Chondrocyte (in vitro differentiated cells): ENCODE data around the gene EPHA6. TPM values are rescaled to one million over a fixed set of nuclear protein-coding genes. Genes with fewer than 3 reads are reported as not detected.

Source experiments
- DNase-seq: peaks from one replicate; pipeline ENCODE4 v3.0.0; 2021; ENCODE audit warnings: mixed read lengths, low spot score
- H3K27ac Mint-ChIP-seq: one replicate; pipeline ENCODE4 v1.8.0; 2021; ENCODE audit warnings: mild to moderate bottlenecking, moderate library complexity, mixed read lengths; ENCODE audit not compliant: unreplicated experiment
- H3K27me3 Mint-ChIP-seq: 2 replicates; pipeline ENCODE4 v1.8.0; 2021; ENCODE audit warnings: low read depth, mixed read lengths
- H3K36me3 Mint-ChIP-seq: 2 replicates; pipeline ENCODE4 v1.8.0; 2021; ENCODE audit warnings: low read depth, mixed read lengths
- H3K4me1 Mint-ChIP-seq: 2 replicates; pipeline ENCODE4 v1.8.0; 2021; ENCODE audit warnings: low read depth, mild to moderate bottlenecking, mixed read lengths
- H3K4me3 Mint-ChIP-seq: one replicate; pipeline ENCODE4 v1.8.0; 2021; ENCODE audit warnings: mild to moderate bottlenecking, moderate library complexity, mixed read lengths; ENCODE audit not compliant: unreplicated experiment
- H3K9me3 Mint-ChIP-seq: 2 replicates; pipeline ENCODE4 v1.8.0; 2021; ENCODE audit warnings: low read depth, mixed read lengths
- total RNA-seq: library from RNA; stranded (reverse); gene quantifications from 3 replicates; pipeline ENCODE4 v1.2.1, GENCODE V29; 2021
- TF ChIP-seq, protein P1 (sequence below): fragments of 200-600 bp; sonication (generic); IDR thresholded peaks from 2 replicates; pipeline ENCODE4 v1.5.0; 2021; ENCODE audit warnings: antibody characterized with exemption, mild to moderate bottlenecking, moderate library complexity

Gene EPHA6
- total RNA-seq, 1 donor from 2014 or later, result 0.62 TPM

DNA sequence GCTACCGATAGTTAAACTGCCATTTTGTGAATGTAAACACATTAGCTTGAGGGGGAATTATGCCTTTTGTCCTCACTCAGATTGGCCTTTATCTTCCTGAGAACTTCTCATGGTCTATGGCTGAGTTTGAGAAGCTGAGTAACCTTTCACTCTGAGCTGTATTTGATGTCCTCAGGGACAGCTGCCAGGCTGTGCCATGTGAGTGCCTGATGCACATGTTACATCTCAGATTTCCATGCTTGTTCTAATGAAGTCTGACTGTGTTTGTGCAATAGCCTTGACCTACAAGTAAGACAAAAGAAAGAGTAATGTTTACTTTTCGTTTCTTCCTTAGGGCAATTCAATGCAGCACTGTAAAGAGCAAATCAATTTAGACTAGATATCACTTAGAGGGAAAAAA lies 906.0 kb downstream of the EPHA6 start:
- DNase-seq, result no peak
- H3K9me3 Mint-ChIP-seq, result no peaks in the 10 kb centered on the region

DNA sequence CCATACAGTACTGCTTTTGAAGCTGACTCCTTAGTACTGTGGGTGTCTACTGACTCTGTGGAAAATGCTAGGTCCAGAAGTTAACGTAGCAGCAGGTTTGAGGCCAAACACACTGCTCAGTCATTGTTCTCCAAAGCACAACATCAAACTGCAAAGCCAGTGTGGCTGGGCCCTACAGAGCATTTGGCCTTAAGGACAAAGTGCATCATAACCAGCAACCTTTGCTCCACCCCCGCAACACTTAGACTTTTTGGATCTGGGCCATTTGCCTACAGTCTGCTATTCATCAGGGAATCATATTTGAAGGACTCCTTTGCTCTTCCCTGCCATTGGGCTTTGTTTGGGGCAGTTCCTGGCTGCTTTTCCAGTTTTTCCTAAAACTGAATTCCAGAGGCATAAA lies 907.1 kb downstream of the EPHA6 start:
- TF ChIP-seq, protein P1, sequence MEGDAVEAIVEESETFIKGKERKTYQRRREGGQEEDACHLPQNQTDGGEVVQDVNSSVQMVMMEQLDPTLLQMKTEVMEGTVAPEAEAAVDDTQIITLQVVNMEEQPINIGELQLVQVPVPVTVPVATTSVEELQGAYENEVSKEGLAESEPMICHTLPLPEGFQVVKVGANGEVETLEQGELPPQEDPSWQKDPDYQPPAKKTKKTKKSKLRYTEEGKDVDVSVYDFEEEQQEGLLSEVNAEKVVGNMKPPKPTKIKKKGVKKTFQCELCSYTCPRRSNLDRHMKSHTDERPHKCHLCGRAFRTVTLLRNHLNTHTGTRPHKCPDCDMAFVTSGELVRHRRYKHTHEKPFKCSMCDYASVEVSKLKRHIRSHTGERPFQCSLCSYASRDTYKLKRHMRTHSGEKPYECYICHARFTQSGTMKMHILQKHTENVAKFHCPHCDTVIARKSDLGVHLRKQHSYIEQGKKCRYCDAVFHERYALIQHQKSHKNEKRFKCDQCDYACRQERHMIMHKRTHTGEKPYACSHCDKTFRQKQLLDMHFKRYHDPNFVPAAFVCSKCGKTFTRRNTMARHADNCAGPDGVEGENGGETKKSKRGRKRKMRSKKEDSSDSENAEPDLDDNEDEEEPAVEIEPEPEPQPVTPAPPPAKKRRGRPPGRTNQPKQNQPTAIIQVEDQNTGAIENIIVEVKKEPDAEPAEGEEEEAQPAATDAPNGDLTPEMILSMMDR, result no peak
- Mint-ChIP-seq H3K36me3 (no peaks in the 10 kb centered on the region), H3K4me3 (no peak overlapping the region), H3K9me3 (no peaks in the 10 kb centered on the region), H3K27ac (no peak overlapping the region), H3K4me1 (no peaks in the 10 kb centered on the region), H3K27me3 (peaks cover 31% of the 10 kb centered on the region)
- DNase-seq, result no peak

More for the DNA sequence above, 906.0 kb downstream of the EPHA6 start:
- Mint-ChIP-seq H3K27ac (no peak overlapping the region), H3K36me3 (no peaks in the 10 kb centered on the region), H3K27me3 (peaks cover 35% of the 10 kb centered on the region), H3K4me3 (no peak overlapping the region), H3K4me1 (no peaks in the 10 kb centered on the region)
- TF ChIP-seq, protein P1, result no peak

DNA sequence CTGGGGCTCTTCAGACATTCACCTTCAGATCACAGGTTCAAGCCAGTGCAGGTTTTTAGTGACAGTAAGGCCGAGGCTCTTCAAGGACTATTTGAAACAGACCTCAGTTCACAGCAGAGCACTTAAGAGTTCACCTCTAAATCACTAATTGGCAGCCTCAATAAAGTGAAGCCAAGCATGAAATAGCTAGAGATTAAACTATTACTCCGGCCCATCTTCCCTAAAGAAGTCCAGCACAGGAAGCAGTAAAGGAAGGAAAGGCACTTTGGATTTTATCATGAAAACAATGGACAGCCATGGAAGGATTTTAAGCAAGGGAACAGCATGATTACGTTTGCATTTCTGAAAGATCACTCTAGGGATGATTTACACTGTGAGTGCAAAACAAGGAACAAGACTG lies 922.5 kb downstream of the EPHA6 start:
- Mint-ChIP-seq H3K4me3 (no peak overlapping the region), H3K36me3 (no peaks in the 10 kb centered on the region), H3K4me1 (no peaks in the 10 kb centered on the region), H3K9me3 (no peaks in the 10 kb centered on the region), H3K27ac (no peak overlapping the region), H3K27me3 (peaks cover 49% of the 10 kb centered on the region)
- TF ChIP-seq, protein P1, result no peak
- DNase-seq, result no peak

DNA sequence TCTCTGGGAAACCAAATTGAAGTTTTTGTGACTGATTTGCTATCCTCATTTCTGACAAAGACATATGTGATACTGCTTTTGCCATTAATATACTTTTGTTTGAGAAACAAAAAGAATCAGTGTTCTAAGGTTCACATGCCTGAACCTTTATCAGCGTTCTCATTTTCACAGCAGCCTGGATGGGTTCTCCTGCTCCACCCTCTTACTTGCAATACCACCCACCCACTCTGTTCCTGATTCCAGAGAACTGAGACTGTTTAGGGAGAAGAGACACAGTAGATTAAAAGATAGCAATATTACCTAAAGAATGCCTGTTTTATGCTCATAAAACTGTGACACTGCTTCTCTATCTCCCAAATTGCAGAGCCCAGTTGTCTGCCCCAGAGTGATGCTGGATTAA lies 924.4 kb downstream of the EPHA6 start:
- TF ChIP-seq, protein P1, result no peak
- H3K36me3 Mint-ChIP-seq, result no peaks in the 10 kb centered on the region
- H3K4me1 Mint-ChIP-seq, result no peaks in the 10 kb centered on the region
- no peaks in the 10 kb centered on the region for H3K9me3 Mint-ChIP-seq
- H3K27ac Mint-ChIP-seq, result no peak overlapping the region
- peaks cover 52% of the 10 kb centered on the region for H3K27me3 Mint-ChIP-seq
- no peak for DNase-seq
- H3K4me3 Mint-ChIP-seq, result no peak overlapping the region

DNA sequence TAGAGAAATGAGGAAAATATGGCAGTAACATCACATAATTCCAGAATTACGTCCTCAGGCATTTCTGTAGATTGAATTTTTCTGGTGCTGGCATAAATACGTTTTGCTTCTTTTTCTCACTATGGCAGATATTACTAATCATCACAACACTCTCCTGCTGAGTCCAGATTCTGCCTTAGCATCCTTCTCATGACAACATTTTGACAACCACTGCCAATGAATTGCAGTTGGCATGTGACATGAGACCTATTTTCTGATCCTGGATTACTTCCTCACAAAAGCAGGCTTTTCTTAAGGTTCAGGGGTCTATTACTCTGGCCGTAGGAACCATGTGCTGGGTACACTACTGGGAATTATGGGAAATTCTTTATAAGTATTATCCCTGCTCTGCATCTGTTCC lies 927.6 kb downstream of the EPHA6 start:
- Mint-ChIP-seq H3K4me3 (no peak overlapping the region), H3K27me3 (peaks cover 50% of the 10 kb centered on the region), H3K9me3 (no peaks in the 10 kb centered on the region), H3K27ac (no peak overlapping the region), H3K36me3 (no peaks in the 10 kb centered on the region), H3K4me1 (no peaks in the 10 kb centered on the region)
- no peak for DNase-seq
- TF ChIP-seq, protein P1, result no peak
